Activated T-cell treated with anti-CD3 and anti-CD28 coated beads for 4 hours (primary cell): ENCODE measurements around the gene PARD3B.

Source experiments
- DNase-seq: peaks from one replicate; pipeline ENCODE4 v3.0.0-alpha.2; 2020

Gene PARD3B

DNA sequence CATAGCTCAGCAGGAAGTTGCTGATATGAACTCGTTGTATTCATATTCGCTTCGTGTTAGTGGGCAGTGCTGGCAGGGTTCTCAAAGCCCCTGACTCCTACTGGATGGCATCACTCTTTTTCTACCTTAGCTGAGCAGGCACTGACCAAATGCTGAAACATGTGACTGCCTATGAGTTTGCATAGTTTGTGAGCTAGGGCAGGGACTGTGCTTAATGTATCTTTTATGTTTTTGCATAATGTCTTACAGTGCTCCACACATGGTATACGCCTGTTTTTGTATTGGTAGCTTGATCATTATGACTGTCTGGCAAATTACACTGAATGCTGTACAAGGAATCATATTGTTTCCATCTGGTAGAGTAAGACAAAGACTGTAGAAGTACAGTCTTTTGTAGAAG is 305.3 kb downstream of the PARD3B start:
- DNase-seq, result no peak

- no peak for DNase-seq
Measured at GRCh38 chr2:204853905-204854304, 308.6 kb downstream of the PARD3B start.

GRCh38 chr2:204860274-204860673 is 315.0 kb downstream of the PARD3B start:
- no peak for DNase-seq

DNA sequence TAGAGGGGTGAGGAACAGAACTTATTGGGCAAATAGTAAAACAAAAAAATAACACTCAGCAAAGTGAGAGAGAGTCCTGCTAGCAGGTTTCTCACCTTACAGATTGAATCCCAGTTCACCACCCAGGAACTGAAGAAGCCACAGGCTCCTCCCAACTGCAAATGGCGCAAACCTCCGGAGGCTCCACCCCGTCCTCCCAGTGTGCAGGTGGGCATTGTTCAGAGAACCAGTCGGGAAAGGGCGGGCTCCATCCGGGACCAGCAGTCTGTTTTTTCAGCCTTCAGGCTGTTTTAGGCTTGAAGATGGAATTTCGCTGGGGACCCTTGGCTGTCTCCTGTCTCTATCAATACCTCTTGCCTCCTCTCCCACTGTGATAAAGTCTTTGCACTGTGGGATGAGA is 317.5 kb downstream of the PARD3B start:
- no peak for DNase-seq

GRCh38 chr2:204863336-204863735 is 318.1 kb downstream of the PARD3B start:
- no peak for DNase-seq

GRCh38 chr2:204869132-204869823 is 324.0 kb downstream of the PARD3B start:
- no peak for DNase-seq

DNA sequence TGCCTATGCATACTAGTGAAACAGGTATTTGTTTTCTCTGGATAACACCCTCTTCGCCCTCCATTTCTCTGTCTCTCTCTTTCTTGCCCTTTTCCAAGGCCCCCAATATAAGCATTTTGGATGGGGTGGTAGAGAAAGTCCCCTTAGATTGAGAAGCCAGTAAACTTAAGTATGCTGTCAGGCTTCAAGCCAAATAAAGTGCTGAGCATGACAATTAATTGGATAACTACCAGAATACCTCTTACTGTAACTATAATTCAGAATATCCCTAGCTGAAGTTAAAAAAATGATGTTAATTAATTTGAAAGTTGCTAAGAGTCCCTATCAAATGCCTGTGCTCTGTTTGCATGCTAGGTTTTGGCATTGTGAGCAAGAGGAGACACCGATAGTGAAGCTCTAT is 324.8 kb downstream of the PARD3B start:
- DNase-seq, result no peak

GRCh38 chr2:204871231-204871953 is 326.1 kb downstream of the PARD3B start:
- DNase-seq, result no peak

- no peak for DNase-seq
Measured at GRCh38 chr2:204876311-204876710, 331.0 kb downstream of the PARD3B start.

- no peak for DNase-seq
Measured at GRCh38 chr2:204877691-204878090, 332.4 kb downstream of the PARD3B start.

- no peak for DNase-seq
Measured at GRCh38 chr2:204880928-204881327, 335.7 kb downstream of the PARD3B start.

DNA sequence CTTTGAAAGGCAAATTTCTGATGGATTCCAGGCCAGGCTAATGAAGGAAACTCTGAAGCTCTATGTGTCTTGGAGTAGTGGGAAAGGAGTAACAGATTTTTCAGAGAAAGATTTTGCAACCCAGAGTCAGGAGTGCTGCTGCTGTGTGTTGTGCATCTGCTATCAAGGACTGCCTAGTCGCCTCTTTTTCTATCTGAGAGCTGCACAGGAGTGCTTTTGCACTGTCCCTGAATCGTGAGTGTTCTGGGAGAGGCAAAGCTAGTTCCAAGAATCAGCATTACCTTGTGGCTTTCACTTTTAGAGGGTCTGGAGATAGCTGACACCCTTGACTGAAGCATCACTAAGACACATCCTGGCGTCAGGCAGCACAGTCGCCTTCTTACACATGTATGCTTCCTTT is 336.4 kb downstream of the PARD3B start:
- peak; percentile 2 for DNase-seq

- DNase-seq, result no peak
Measured at GRCh38 chr2:204885747-204886146, 340.5 kb downstream of the PARD3B start.

DNA sequence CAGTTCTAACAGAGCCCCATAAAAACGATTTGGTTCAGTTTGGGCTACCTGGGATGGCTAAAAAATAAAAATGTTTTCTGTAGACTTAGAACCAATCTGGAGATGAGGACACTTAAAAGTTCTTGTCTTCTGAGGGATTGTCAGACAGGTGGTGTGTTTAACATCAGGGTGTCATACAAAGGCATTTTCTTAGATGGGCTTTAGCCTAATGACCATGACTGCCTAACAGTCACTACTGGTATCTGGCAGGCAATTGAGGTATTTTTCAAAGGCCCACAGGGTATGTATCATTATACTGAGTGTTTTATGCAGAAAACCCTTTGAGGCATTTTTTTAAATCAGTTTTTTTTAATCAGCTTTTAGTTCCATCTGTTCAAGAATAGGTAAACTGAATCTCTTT is 341.4 kb downstream of the PARD3B start:
- no peak for DNase-seq

DNA sequence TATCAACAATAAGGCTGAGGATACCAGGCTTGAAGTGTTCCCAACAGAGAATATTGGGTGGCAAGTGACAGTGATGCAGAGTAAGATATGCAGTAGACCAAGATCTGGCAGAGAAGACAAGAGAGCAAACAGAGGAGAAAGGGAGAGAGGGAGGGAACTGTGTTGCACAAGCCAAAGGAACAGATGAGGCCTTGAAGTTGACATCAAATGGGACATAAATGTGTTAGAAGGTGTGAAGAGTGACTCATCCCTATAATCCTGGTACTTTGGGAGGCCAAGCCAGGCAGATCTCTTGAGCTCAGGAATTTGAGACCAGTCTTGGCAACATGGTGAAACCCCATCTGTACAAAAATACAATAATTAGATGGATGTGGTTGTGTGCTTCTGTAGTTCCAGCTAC is 342.9 kb downstream of the PARD3B start:
- DNase-seq, result no peak

GRCh38 chr2:204890680-204891079 is 345.4 kb downstream of the PARD3B start:
- DNase-seq, result no peak

GRCh38 chr2:204891739-204892138 is 346.5 kb downstream of the PARD3B start:
- no peak for DNase-seq

DNA sequence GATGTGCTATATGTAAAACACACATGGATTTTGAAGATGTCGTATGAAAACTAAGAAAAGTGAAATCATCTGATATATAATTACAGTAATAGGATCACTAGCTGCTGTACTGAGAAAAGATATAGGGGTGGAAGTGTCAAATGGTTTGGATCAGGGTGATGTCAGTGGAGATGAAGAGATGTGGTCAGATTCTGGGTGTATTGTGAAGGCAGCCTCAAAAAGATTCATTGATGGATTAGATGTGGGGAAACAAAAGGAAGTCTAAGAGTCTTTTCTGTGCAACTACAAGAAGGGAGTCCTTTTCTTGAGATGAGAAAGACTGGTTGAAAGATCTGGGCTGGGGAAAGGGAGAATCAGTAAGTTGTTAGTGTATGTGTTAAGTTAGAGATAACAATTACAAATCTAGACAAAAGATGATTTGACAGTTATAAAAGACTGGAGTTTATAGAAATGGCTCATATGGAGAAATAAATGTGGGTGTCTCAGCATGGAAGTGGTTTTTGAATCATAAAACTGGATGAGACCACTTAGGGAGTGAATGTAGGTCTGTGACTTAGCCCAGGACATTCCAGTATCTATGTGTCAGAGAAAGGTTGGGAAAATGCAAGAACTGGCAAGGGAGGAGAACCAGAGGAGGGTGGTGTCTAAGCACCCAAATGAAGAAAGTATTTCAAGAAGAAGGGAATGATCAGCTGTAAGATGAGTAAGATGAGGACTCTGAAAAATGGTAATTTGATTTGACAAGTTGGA is 347.4 kb downstream of the PARD3B start:
- no peak for DNase-seq

- no peak for DNase-seq
Measured at GRCh38 chr2:204896146-204896545, 350.9 kb downstream of the PARD3B start.

DNA sequence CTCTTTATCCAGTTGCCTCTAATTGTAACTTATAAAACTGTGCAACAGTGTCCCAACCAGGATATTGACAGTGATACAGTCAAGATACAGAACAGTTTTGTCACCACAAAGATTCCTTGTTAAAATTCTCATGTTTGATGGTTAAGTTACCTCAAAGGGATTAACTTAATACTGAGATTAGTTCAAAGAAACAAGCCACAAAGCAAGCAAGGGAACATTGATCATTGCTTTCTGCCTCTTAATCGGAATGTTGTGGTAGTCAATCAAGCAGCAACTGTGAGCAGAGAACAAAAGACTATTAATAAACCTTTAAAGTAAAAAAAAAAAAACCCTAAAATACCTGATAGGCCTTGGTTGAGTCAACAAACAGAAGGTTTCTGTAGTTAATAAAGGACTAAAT is 352.3 kb downstream of the PARD3B start:
- no peak for DNase-seq

DNA sequence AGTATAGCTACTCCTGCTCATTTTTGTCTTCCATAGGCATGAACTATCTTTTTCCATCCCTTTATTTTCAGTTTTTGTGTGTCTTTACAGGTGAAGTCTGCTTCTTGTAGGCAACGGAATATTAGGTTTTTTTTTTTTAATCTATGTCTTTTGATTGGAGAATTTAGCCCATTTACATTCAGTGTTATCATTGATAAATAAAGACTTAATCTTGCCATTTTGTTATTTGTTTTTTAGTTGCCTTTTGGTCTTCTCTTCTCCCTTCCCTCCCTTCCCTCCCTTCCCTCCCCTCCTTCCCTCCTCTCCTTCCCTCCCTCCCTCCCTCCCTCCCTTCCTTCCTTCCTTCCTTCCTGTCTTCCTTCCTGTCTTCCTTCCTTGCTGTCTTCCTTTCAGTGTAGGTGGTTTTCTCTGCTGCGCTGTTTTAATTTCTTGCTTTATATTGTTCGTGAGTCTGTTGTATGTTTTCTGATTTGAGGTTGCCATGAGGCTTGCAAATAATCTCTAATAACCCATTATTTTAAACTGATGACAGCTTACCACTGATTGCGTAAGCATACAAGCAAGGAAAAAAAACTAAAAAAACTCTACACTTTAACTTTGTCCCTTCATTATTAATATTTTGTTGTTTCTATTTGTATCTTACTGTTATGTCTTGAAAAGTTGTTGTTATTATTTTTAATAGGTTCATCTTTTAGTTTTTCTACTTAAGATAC is 353.8 kb downstream of the PARD3B start:
- no peak for DNase-seq

DNA sequence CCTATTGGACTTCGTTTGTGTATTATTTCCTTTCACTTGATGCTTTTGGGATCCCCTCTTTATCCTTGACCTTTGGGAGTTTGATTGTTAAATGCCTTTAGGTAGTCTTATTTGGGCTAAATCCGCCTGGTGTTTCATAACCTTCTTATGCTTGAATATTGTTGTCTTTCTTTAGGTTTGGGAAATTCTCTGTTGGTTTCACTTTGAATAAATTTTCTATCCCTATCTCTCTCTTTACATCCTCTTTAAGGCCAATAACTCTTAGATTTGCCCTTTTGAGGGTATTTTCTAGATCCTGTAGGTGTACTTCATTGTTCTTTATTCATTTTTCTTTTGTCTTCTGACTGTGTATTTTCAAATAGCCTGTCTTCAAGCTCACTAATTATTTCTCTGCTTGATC is 354.7 kb downstream of the PARD3B start:
- DNase-seq, result no peak

DNA sequence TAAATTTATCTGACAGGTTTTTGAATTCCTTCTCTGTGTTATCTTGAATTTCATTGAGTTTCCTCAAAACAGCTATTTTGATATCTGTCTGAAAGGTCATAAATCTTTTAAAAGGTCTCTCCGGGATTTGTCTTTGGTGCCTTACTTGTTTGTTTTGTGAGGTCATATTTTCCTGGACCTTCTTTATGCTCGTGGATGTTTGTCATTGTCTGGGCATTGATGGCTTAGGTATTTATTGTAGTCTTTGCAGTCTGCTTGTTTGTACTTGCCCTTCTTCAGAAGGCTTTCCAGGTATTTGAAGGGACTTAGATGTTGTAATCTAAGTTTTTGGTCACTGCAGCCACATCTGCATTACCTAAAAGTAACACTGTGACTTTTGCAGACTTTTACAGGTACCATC is 355.2 kb downstream of the PARD3B start:
- DNase-seq, result no peak
